ENCODE results near the gene DIP2B.

DIP2B gene

GRCh38 chr12:50706606-50707005 lies 201.8 kb downstream of the DIP2B start:
- no peaks in the 10 kb centered on the region for H3K9me3 ChIP-seq (replicated peaks; ENCODE audit: low read length)

GRCh38 chr12:50707396-50707795 lies 202.6 kb downstream of the DIP2B start:
- Histone ChIP-seq H3K27me3 (ENCODE audit: control insufficient read depth, insufficient read depth, low read length) (no peaks in the 10 kb centered on the region), H3K4me2 (ENCODE audit: low read length) (no peak overlapping the region), H3K4me1 (ENCODE audit: control insufficient read depth, insufficient read depth, low read length) (no peaks in the 10 kb centered on the region), H3K9ac (ENCODE audit: low read depth, low read length) (no peak overlapping the region), H3K36me3 (ENCODE audit: insufficient read depth, low read length) (peaks cover 42% of the 10 kb centered on the region), H3K4me3 (ENCODE audit: low read length) (no peak overlapping the region), H3K9me3 (replicated peaks; ENCODE audit: low read length) (no peaks in the 10 kb centered on the region)

More at GRCh38 chr12:50706606-50707005, 201.8 kb downstream of the DIP2B start:
- Histone ChIP-seq H3K27me3 (ENCODE audit: control insufficient read depth, insufficient read depth, low read length) (no peaks in the 10 kb centered on the region), H3K4me1 (ENCODE audit: control insufficient read depth, insufficient read depth, low read length) (no peaks in the 10 kb centered on the region), H3K36me3 (ENCODE audit: insufficient read depth, low read length) (peaks cover 39% of the 10 kb centered on the region), H3K4me2 (ENCODE audit: low read length) (no peak overlapping the region), H3K4me3 (ENCODE audit: low read length) (no peak overlapping the region), H3K9ac (ENCODE audit: low read depth, low read length) (no peak overlapping the region)

- Histone ChIP-seq H3K27me3 (ENCODE audit: control insufficient read depth, insufficient read depth, low read length) (no peaks in the 10 kb centered on the region), H3K36me3 (ENCODE audit: insufficient read depth, low read length) (peaks cover 45% of the 10 kb centered on the region), H3K9ac (ENCODE audit: low read depth, low read length) (no peak overlapping the region), H3K4me3 (ENCODE audit: low read length) (no peak overlapping the region), H3K4me2 (ENCODE audit: low read length) (no peak overlapping the region), H3K9me3 (replicated peaks; ENCODE audit: low read length) (no peaks in the 10 kb centered on the region), H3K4me1 (ENCODE audit: control insufficient read depth, insufficient read depth, low read length) (no peaks in the 10 kb centered on the region)
Observed at GRCh38 chr12:50708631-50709030, 203.8 kb downstream of the DIP2B start.

DNA sequence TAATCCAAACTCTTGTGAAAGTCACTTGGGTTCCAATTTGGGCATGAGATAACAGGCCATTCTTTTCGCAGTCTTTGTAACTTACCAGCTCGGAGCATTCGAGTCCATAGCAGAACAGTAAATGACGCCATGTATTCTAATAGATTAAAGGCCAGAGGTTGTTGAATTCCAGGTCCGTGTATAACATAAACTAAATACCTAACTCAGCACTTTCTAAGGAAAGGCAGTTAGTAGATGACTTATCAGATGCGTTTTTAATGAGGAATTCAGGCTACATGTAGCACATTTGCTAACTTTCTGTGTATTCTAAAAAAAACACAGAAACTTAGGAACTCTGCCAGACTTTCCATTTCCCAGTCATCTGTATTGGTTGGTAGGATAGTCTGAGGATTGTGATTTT lies 206.3 kb downstream of the DIP2B start:
- no peaks in the 10 kb centered on the region for H3K4me1 ChIP-seq (ENCODE audit: control insufficient read depth, insufficient read depth, low read length)
- H3K27me3 ChIP-seq (ENCODE audit: control insufficient read depth, insufficient read depth, low read length), result no peaks in the 10 kb centered on the region
- H3K9ac ChIP-seq (ENCODE audit: low read depth, low read length), result no peak overlapping the region
- no peak overlapping the region for H3K4me3 ChIP-seq (ENCODE audit: low read length)
- no peaks in the 10 kb centered on the region for H3K9me3 ChIP-seq (replicated peaks; ENCODE audit: low read length)
- H3K36me3 ChIP-seq (ENCODE audit: insufficient read depth, low read length), result peaks cover 33% of the 10 kb centered on the region
- no peak overlapping the region for H3K4me2 ChIP-seq (ENCODE audit: low read length)

- no peaks in the 10 kb centered on the region for H3K27me3 ChIP-seq (ENCODE audit: control insufficient read depth, insufficient read depth, low read length)
- peaks cover 22% of the 10 kb centered on the region for H3K36me3 ChIP-seq (ENCODE audit: insufficient read depth, low read length)
- H3K4me3 ChIP-seq (ENCODE audit: low read length), result no peak overlapping the region
- no peaks in the 10 kb centered on the region for H3K4me1 ChIP-seq (ENCODE audit: control insufficient read depth, insufficient read depth, low read length)
- H3K4me2 ChIP-seq (ENCODE audit: low read length), result no peak overlapping the region
- no peak overlapping the region for H3K9ac ChIP-seq (ENCODE audit: low read depth, low read length)
- no peaks in the 10 kb centered on the region for H3K9me3 ChIP-seq (replicated peaks; ENCODE audit: low read length)
Observed at GRCh38 chr12:50715174-50715573, 210.4 kb downstream of the DIP2B start.

GRCh38 chr12:50718760-50719159 lies 214.0 kb downstream of the DIP2B start:
- Histone ChIP-seq H3K36me3 (ENCODE audit: insufficient read depth, low read length) (peaks cover 35% of the 10 kb centered on the region), H3K4me3 (ENCODE audit: low read length) (no peak overlapping the region), H3K4me2 (ENCODE audit: low read length) (no peak overlapping the region), H3K9ac (ENCODE audit: low read depth, low read length) (no peak overlapping the region), H3K4me1 (ENCODE audit: control insufficient read depth, insufficient read depth, low read length) (no peaks in the 10 kb centered on the region), H3K27me3 (ENCODE audit: control insufficient read depth, insufficient read depth, low read length) (no peaks in the 10 kb centered on the region), H3K9me3 (replicated peaks; ENCODE audit: low read length) (no peaks in the 10 kb centered on the region)

- no peaks in the 10 kb centered on the region for H3K27me3 ChIP-seq (ENCODE audit: control insufficient read depth, insufficient read depth, low read length)
- H3K4me2 ChIP-seq (ENCODE audit: low read length), result no peak overlapping the region
- H3K4me1 ChIP-seq (ENCODE audit: control insufficient read depth, insufficient read depth, low read length), result peaks cover 3% of the 10 kb centered on the region
- no peak overlapping the region for H3K9ac ChIP-seq (ENCODE audit: low read depth, low read length)
- H3K36me3 ChIP-seq (ENCODE audit: insufficient read depth, low read length), result peaks cover 39% of the 10 kb centered on the region
- H3K9me3 ChIP-seq (replicated peaks; ENCODE audit: low read length), result no peaks in the 10 kb centered on the region
- H3K4me3 ChIP-seq (ENCODE audit: low read length), result no peak overlapping the region
Observed at GRCh38 chr12:50720085-50720484, 215.3 kb downstream of the DIP2B start.

DNA sequence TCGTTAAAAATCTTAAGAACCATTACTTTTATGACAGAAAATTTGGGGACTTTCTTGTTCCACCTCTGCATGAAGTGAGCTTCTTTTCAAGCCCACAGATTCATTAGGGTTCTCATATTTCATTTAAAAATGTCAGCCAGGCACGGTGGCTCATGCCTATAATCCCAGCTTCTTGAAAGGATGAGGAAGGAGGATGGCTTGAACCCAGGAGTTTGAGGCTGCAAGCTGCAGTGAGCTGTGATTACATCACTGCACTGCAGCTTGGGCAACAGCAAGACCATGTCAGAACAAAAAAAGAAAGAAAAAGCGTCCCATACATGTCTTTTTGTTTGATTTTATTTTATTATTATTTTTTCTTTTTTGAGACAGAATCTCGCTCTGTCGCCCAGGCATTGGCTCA lies 215.7 kb downstream of the DIP2B start:
- H3K4me2 ChIP-seq (ENCODE audit: low read length), result no peak overlapping the region
- H3K9me3 ChIP-seq (replicated peaks; ENCODE audit: low read length), result no peaks in the 10 kb centered on the region
- H3K27me3 ChIP-seq (ENCODE audit: control insufficient read depth, insufficient read depth, low read length), result no peaks in the 10 kb centered on the region
- peaks cover 41% of the 10 kb centered on the region for H3K36me3 ChIP-seq (ENCODE audit: insufficient read depth, low read length)
- peaks cover 3% of the 10 kb centered on the region for H3K4me1 ChIP-seq (ENCODE audit: control insufficient read depth, insufficient read depth, low read length)
- no peak overlapping the region for H3K4me3 ChIP-seq (ENCODE audit: low read length)
- H3K9ac ChIP-seq (ENCODE audit: low read depth, low read length), result no peak overlapping the region

DNA sequence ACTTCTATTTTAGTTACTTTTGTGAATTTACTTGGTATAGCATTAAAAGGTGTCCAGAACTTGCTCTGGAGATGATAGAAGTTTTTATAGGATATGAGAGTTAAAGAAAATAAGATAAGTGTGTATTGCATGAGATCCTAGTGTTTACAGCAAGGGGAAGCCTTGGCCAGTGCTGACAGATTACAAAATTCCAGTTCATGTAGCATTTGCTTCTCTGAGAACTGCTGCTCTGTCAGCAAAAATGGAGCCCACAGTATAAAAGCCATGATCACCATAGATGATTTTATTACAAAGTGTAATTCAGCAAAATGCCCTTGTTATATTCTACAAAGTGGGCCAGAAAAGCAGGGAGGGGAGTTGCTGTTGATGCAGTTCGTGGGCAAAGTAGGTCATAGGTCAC lies 219.1 kb downstream of the DIP2B start:
- Histone ChIP-seq H3K36me3 (ENCODE audit: insufficient read depth, low read length) (peaks cover 46% of the 10 kb centered on the region), H3K4me1 (ENCODE audit: control insufficient read depth, insufficient read depth, low read length) (peaks cover 3% of the 10 kb centered on the region), H3K4me3 (ENCODE audit: low read length) (no peak overlapping the region), H3K4me2 (ENCODE audit: low read length) (no peak overlapping the region), H3K9me3 (replicated peaks; ENCODE audit: low read length) (no peaks in the 10 kb centered on the region), H3K9ac (ENCODE audit: low read depth, low read length) (no peak overlapping the region), H3K27me3 (ENCODE audit: control insufficient read depth, insufficient read depth, low read length) (no peaks in the 10 kb centered on the region)

- Histone ChIP-seq H3K4me1 (ENCODE audit: control insufficient read depth, insufficient read depth, low read length) (peaks cover 3% of the 10 kb centered on the region), H3K9ac (ENCODE audit: low read depth, low read length) (no peak overlapping the region), H3K4me3 (ENCODE audit: low read length) (no peak overlapping the region), H3K36me3 (ENCODE audit: insufficient read depth, low read length) (peaks cover 50% of the 10 kb centered on the region), H3K27me3 (ENCODE audit: control insufficient read depth, insufficient read depth, low read length) (no peaks in the 10 kb centered on the region), H3K4me2 (ENCODE audit: low read length) (no peak overlapping the region), H3K9me3 (replicated peaks; ENCODE audit: low read length) (no peaks in the 10 kb centered on the region)
Observed at GRCh38 chr12:50725011-50725942, 220.5 kb downstream of the DIP2B start.

- no peak overlapping the region for H3K4me2 ChIP-seq (ENCODE audit: low read length)
- H3K27me3 ChIP-seq (ENCODE audit: control insufficient read depth, insufficient read depth, low read length), result no peaks in the 10 kb centered on the region
- no peak overlapping the region for H3K9ac ChIP-seq (ENCODE audit: low read depth, low read length)
- no peaks in the 10 kb centered on the region for H3K9me3 ChIP-seq (replicated peaks; ENCODE audit: low read length)
- peaks cover 8% of the 10 kb centered on the region for H3K4me1 ChIP-seq (ENCODE audit: control insufficient read depth, insufficient read depth, low read length)
- H3K36me3 ChIP-seq (ENCODE audit: insufficient read depth, low read length), result peaks cover 52% of the 10 kb centered on the region
- no peak overlapping the region for H3K4me3 ChIP-seq (ENCODE audit: low read length)
Observed at GRCh38 chr12:50727466-50727865, 222.7 kb downstream of the DIP2B start.

DNA sequence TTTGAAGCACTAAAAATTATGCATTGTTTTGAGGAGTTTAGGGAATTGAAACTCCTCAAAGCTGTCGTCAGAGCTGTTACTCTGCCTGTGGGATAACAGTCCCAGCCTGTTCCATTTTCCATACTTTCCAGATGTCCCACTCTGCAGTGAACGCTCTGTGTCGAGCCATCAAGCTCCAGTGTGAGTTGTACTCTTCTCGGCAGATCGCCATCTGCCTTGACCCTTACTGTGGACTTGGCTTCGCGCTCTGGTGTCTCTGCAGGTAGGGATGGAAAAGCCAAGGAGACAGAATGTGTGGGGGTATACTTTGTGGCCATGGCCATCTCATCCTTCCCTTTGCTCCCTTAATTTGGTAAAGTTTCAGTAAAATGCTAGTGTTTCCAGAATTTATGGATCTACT lies 223.6 kb downstream of the DIP2B start:
- Histone ChIP-seq H3K4me1 (ENCODE audit: control insufficient read depth, insufficient read depth, low read length) (peaks cover 14% of the 10 kb centered on the region), H3K4me2 (ENCODE audit: low read length) (no peak overlapping the region), H3K4me3 (ENCODE audit: low read length) (no peak overlapping the region), H3K9me3 (replicated peaks; ENCODE audit: low read length) (no peaks in the 10 kb centered on the region), H3K36me3 (ENCODE audit: insufficient read depth, low read length) (peaks cover 43% of the 10 kb centered on the region), H3K9ac (ENCODE audit: low read depth, low read length) (no peak overlapping the region), H3K27me3 (ENCODE audit: control insufficient read depth, insufficient read depth, low read length) (no peaks in the 10 kb centered on the region)

Measured in skeletal muscle satellite cell (primary cell).